SK-N-SH treated with all-trans-retinoic acid at 6 μM for 48 hours (cell line): Measurements from ENCODE around the gene ADAMTSL3.

Experiments
- CSDC2 ChIP-seq: fragments of 250-450 bp; sonication (Bioruptor Pico); IDR thresholded peaks from 2 replicates; pipeline ENCODE4 v1.5.0; 2020; ENCODE audit warnings: mild to moderate bottlenecking, moderate library complexity
- GLIS3 ChIP-seq: fragments of 250-450 bp; sonication (Bioruptor Pico); IDR thresholded peaks from 2 replicates; pipeline ENCODE4 v1.5.0; 2020; ENCODE audit warnings: mild to moderate bottlenecking, moderate library complexity
- OSR1 ChIP-seq: fragments of 250-450 bp; sonication (Bioruptor Pico); IDR thresholded peaks from 2 replicates; pipeline ENCODE4 v1.8.0; 2022; ENCODE audit warnings: moderate library complexity, mild to moderate bottlenecking, inconsistent platforms
- RARB ChIP-seq: fragments of 250-450 bp; sonication (Bioruptor Pico); IDR thresholded peaks from 2 replicates; pipeline ENCODE4 v1.8.0; 2021; ENCODE audit warnings: mild to moderate bottlenecking, moderate library complexity

DNA sequence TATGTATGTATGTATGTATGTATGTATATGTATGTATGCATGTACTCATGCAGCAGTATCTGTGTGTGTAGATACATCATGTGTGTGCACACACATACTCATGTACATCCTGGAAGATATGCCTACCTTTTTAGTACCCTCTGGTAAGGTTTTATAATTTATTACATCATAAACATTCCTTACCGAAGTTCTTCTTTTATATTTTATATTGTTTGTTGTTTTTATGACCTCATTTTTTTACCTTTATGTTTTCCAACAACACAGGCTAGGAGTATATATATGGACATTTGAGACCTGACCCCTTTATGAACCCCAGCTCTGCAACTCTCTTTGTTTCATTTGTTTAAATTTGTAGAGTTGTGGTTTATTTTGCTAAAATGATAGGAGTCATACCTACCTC lies 263.5 kb downstream of the ADAMTSL3 start:
- TF ChIP-seq OSR1 (no peak), CSDC2 (CRISPR knock-in tag) (no peak), GLIS3 (no peak), RARB (CRISPR knock-in tag) (no peak)
